HG03571 (cell line): ENCODE data around the gene INKA2.
"Not testable (repeated sequence)": the region's sequence is repeated elsewhere in the genome, so short reads cannot be mapped to it uniquely, and the experiment has no call there.

Experiments
- ATAC-seq: cut with Tn5 transposase; IDR thresholded peaks from one replicate; pipeline ENCODE4 v1.9.1; 2021; ENCODE audit not compliant: unreplicated experiment

The INKA2 gene

DNA sequence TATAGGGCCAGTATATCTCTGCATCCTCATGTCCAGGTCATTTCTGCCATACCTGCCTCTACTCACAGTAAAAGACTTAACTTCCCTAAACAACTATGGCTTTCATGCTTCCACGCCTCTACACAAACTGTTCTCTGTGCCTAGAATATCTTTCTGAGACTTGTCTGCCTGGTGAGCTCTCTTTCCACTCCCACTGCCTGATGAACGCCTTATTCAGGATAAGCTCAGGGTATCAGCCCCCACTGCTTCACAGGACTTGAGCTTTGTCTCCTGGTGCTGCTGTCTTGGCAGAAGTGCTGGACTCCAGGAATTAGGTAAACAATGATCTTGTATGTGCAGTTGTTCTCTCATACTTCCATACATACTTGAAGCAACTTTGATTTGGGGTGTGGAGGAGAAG, 11.7 kb upstream of the INKA2 start:
- no peak for ATAC-seq

DNA sequence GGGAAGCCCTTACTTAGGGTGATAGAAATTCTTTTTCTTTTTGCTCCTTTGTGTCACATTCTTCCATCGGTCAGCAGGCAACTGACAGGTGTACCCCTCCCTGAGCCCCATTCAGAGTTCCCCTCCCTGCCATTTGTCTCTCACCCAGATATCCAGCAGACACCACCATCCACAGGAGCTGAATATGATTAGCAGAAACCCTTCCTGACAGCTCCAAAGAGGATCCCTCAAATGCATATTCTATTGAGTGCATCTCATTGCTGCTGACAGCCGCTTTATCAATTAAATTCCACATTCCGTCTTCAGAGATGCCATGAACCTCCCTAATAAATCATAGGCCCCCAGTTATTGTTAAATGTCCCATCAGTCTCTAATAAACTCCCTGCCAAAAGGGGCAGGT, 10.4 kb upstream of the INKA2 start:
- no peak for ATAC-seq

DNA sequence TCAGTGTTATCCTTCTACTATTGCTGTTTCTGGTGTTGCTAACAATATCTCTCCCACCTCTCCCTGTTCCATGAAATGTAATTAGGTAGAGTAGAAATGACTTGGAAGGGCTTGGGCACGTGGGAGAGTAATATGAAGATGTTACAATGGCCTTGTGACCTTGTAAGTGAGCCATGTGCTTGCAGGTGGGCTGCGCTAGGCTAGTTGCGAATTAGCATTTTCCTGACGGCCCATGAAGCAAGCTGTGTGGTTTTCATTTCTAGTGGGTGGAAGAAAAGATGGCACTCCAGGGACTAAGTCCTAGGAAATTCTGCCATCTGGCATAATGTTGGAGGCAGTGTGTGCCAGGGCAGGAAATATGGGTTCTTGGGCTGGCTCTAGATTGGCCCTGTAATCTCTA, 8.8 kb upstream of the INKA2 start:
- no peak for ATAC-seq

DNA sequence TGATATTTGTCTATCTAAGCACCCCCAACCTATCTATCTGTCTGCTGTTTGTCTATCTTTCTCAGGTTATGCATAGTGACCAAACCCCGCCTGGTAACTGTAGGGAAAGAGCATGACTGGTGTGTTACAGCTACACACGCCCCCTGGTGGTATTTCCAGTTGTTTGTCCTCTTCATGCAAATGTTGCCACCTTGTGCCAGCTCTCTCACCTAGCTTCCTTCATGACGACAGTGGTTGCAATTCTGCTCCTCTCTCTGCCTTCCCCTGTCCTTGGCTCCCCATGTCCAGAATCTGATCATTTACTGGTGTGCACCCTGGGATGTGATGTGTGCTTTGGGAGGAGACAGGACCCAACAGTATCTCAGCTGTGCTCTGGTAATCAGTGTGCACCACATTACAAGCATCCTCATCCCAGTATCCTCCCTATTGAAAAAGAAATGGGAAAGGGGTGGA, 8.1 kb upstream of the INKA2 start:
- no peak for ATAC-seq

DNA sequence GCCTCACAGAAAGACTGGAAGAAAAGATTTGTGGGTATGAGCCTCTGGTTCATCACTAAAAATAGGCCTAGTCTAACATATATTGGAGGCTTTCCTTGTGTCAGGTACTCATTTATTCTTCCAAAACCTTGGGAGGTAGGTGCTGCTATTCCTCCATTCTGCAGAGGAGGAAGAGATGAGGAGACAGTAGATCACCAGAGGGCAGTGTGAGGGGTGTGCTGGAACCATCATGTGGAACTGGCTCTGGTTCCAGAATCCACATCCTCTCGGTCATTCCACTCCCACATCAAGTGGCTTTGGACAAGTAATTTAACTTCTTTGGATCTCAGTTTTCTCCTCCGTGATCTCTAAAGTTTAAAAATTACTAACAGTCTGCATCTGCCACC, 7.4 kb upstream of the INKA2 start:
- ATAC-seq = no peak

DNA sequence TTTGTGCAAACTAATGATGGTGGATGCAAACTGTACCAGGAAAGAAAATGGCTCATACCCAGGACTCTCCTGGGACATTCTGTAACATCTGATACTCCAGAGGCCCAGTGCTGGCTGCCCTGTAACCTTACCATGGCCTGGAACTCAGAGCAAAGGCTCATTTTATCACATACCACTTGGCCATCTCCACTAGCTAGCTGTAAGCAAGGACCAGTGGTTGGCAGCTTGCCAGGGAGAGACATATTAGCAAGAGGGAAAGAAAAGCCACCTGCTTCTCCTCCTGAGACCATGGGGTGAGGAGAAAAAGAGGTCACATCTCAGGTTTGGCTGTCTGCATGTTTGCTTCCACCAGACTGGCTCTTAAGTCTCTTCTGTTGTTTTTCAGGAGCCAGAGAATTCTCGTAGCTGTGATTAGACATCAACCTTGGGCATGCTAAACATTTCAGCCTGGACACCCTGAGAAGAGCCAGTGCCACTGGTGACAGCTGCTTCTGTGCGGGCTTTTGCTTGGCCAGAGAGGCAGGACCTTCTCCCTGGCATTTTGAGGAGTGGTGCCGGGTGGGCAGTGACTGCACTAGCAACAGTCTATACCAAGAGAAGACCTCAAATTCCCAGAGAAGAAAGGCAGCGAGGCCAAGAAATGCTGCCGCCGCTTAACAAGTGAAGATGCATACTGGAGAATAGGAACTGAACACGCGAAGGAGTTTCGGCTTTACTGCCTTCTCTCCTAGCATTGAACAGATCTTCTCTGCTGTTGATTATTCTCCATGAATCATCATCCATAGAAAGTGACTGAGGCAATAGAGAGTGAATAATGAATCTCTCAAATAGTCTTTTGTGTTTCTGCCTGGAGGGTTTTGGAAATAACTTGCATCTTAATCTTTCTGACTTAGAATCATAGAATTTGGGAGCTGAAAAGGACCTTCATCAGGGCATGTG, 6.7 kb upstream of the INKA2 start:
- no peak for ATAC-seq

DNA sequence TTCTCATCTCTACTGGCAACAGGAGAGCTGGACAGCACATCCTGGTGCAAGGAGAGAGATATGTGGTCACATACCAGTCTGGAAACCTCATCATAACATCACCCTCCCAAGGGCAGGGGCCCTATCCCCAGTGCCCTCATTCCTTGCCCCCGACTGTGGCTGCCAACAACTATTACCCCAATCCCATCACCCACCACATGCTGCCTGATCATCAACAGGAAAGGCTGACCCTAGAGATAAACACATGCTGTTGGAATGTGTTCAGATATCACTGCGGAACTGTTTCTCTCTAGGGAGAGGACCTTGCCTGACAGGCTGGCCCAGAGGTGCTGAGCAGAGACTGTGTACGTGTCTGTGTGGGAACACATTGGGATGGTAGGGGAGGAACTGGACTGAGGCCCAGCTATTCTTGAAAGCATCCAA, 4.5 kb upstream of the INKA2 start:
- ATAC-seq = no peak

DNA sequence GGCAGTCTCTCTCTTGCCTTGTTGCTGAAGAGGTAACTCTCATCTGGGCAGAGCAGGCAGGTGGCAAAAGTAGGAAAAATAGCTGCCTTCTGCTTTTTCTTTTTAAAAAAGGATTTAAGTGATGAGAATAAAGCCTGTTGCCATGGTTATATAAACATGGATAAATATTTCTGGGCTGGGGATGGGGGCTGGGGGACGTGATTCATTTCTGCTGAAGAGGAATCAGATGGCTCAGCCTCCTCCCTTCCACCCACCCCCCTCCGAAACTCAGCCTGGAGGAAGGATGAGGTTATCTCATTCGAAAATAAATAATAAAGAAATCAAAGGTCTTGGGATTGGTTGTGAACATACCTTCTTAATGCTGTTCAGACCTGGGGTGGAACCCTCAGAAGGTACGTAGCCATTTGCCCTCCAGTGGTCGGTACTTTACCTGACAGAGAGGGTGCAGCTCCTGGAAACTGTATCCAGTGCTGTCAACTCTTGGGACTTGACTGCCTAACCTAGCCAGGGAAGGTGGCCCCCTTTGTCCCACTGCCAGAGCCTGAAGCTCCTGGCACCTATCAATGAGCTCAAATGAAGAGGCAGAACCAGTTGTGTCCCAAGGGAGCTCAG, 3.8 kb upstream of the INKA2 start:
- ATAC-seq = no peak

DNA sequence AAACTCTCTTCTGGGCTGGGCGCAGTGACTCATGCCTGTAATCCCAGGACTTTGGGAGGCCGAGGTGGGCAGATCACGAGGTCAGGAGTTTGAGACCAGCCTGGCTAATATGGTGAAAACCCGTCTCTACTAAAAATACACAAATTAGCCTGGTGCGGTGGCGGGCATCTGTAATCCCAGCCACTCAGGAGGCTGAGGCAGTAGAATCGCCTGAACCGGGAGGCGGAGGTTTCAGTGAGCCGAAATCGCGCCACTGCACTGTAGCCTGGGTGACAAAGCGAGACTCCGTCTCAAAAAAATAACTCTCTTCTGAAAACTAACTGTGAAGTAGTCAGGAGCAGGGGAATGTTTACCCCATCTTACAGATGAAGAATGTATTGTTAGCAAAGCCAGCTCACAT, 3.1 kb upstream of the INKA2 start:
- not testable (repeated sequence) for ATAC-seq

DNA sequence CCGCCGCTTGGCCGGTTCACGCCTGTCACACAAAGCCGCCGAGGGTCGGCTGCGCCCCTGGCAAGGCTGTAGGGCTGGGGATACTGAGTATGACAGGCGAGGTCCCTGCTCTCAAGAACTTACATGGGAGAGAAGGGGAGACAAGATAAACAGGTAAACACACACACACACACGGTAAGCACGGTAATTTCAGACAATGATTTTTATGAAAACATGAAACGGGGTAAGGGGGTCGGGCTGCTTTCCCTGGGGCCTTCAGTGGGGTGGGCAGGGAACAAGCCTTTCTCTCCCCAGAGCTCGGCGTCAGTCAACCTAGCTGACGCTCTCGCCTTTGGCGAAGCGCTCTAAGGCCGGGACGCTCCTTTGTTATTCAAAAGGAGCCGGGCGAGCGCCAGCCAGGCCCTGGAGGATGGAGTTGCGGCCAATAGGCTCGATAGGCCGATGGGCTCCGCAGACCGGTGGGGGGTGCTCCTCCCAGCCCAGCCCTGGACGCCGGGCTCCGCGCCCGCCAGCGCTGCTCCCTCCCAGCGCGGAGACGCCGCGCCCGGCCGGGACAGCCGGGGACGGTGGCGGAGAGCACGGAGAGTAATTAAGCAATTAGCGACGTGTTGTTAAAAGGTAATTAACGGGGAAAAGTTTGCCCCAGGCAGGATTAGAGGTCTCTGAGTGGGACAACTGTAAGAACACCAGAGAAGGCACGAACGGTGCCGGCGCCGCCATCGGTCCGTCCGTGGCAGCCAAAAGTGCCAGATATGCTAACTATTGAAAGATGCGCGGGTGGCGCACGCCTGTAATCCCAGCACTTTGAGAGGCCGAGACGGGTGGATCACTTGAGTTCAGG, 950 bp upstream of the INKA2 start:
- ATAC-seq = no peak

DNA sequence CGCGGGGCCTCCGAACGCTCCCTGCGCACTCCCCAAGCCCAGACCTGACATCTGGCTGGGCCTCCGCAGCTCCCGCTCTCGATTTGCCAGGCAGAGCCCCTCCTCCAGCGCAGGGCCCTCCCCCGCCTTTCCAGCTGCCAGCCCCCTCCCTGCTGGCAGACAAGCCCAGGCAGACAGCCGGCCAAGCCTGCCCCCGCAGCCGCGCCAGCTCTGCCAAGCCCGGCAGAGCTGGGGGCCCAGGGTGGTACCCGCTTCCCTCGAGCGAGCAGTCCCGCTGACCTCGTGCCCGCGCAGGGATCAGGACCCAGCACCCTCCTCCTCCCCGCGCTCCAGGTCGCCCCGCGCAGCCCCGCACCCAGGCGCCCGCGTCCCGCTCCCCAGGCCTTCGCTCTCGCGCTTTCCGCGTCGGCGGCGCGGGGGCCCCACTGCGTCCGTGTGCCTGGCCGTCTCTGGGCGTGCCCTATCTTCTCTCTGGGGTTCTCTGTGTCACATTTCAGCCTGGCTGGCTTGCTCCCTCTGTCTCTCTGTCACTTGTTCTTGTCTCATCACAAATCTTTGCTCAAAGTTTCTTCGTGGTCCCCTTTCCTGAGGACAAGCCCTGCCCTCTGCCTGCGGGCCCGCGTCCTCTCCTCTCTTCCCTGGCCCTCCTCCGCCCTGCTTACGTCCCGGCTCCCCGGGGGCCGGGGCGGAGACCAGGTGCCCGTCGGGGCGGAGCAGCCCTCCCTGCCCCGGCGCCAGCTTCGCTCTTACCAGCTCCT, 580 bp downstream of the INKA2 start:
- peak; percentile 49 for ATAC-seq

DNA sequence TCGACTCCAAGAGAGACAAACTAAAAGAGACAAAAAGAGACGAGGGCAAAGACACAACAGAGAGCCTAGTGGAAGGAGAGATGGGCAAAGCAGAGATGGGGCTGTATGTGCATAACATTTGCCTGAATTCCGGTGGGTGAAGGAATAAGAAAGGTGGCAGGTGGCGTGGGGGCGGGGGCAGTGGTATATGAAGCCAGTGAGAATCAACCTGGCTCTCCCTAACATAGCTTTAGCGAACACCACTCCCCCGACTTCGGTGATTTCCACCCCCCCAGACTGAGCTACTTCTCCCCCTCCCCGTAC, 1.1 kb downstream of the INKA2 start:
- no peak for ATAC-seq

DNA sequence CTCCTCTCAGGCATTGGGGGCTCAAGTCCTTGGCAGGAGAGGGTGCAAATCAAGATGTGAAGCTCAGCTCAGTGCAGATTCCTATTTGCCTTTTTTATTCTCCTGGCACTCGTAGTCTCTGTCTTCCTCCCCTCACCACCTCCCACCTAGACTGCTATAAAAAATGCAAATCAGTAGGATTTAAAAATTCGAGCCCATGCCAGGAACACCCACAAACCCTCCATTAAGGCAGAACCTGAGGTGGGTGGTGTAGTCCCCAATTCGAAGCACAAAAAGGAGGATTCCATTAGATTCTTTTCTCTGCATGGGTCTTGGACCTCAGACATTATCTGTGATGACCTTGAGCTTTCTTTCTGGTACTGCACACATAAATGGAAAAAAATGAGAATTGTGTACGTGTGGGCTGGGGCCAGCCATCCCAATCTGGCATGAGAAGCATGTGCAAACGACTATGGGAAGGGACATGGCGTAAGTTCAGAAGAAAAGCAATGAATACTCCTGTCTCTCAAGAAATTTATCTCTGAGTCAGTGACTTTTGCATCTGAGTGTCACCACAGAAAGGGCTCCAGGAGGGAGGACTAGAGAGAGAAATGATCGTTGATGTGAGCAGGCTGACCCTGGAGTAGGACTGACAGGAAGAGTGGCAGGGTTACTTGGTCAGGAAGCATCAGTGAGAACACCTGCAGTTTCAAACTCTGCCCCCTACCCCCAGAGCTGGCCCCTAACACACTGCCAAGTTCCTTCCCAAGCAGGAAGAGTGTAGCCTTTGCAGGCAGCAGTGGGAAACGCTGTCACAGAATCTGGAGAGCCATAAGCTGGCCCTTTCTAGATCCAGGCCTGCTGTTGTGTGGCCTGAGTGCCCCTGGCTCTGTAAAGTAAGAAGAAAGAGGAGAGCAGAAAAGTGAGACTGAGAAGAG, 1.7 kb downstream of the INKA2 start:
- ATAC-seq = no peak

DNA sequence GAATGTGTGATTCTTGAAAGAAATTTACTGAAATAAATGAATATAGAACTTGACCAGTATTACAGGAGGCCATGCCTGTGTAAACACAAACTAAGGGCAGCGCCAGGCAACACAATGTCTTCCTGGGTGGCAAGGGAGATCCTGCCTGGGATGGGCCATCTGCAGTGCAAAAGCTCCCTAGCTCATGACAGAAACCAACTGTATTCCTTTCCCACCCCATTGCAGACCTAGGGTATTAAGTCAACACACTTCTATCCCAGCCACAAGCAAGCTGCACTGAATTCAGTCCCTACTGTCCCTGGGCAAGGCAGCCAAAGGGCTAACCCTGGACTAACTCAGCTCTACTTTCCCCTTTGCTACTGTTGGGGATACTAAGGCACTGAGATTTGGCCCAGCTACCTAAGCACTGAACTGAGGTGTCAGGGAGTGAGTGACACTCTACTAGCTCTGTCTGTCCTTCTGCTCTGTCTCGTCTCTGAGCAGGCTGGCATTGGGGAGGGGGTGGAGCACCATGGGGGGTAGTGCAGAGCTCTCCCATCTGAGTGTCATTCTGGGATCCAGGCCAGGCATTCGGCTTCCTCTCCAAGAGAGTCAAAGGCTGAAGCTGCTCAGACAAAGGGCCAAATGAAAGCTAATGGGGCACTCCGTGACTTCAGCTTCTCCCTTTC, 2.5 kb downstream of the INKA2 start:
- ATAC-seq = no peak

DNA sequence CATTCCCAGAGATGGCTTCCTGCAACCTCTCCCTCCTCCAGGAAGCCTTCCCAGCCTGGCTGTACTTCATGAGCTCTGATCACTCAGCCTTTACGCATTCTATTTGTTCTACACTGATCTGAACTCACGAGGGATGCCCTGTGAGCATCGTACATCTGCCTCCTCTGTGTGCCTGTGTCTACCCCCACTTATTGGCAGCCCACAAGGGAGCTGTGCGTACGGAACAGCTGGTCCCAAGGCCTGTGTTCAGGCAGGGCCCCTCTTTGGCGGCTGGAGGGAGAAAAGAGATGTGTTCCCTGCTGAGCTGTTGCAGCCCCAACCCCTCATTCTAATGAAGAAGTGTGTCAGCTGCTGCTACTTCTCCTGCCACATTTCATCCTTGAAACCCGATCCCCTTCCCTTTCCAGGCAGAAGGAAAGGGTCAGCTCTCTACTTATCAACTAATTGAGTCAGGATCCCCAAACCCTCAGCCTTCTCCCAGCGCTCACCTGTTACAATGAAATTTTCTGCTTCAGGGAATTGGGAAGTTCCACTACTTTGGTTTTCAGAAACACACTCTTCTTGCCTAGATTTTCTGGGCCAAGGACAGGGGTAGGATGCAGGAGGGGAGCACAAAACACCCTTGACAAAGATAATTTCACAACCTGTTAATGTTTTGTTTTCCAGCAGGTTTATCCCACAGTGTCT, 3.2 kb downstream of the INKA2 start:
- no peak for ATAC-seq

DNA sequence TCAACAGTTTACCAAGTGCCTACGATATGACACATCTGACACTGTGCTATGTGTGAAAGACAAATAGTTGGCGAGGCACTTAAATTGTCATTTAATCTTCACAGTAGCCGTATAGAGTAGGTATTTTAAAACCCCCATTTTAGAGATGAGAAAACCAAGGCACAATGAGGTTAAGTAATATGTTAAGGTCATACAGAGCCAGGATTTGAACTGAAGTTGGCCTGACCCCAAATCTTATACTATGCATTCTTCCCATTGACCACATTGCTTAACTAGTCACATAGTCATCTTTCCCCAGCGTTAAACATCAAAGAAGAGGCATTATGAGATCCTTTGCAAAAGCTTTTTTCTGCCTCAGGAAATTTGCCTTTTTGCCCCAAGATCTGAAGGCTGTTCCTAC, 3.9 kb downstream of the INKA2 start:
- ATAC-seq = no peak

DNA sequence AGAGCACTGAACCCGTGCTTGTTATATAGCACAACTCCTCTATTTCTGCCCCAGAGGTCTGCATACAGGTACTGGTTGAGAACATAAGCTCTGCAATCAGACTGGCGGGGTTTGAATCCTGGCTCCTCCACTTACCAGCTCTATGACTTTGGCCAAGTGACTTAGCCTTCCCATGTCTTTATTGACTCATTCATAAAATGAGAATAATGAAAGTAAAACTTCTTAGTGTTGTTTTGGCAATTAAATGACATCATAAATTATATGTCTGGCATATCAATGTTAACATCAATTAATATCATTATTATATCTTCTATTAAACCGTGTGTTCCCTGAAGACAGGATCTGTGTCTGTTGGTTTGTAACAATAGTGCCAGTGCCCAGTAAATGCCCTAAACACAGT, 4.3 kb downstream of the INKA2 start:
- ATAC-seq = no peak

DNA sequence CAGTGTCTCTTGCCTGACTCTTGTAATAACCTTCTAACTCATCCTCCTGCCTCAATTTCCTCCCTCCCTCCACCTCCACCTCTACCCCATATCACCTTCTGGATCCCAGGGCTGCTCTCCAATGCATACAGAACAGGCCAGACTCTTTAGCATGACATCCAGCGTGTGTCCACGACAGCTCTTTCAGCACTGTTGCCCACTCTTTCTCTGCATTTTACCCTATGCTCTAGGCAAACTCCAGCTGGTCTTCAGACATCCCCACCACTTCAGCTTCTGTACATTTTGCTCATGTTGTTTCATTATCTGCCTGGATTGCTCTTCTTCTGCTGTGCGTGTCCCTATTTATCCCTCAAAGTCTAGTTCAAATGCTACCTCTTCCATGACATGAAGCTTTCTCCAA, 4.8 kb downstream of the INKA2 start:
- no peak for ATAC-seq

DNA sequence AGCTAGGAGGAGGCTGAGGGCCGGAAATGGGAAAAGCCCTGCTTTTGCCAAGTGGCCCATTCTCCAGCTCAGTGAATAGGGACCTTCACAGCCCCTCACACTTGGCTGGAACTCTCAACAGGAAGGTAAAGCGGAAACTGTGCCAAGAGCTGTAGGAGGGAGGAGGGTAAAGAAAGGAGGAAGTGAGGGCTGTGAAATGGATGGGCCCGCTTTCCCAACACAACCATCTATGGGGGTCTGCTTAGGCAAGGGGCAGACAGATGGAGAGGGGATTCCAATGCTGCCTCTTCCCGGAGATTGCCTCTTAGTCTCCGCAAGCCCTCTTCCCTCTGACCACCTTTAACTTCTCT, 5.2 kb downstream of the INKA2 start:
- no peak for ATAC-seq
